ENCODE results near the gene TSPAN19. TPM values are rescaled to one million over a fixed set of nuclear protein-coding genes. Genes with fewer than 3 reads are reported as not detected.
A peak's percentile ranks its signal among the peaks of the same experiment; 100 is the strongest.

TSPAN19 gene
- total RNA-seq, 1 experiment from 2014 or later = not detected

- TF ChIP-seq, protein P1, sequence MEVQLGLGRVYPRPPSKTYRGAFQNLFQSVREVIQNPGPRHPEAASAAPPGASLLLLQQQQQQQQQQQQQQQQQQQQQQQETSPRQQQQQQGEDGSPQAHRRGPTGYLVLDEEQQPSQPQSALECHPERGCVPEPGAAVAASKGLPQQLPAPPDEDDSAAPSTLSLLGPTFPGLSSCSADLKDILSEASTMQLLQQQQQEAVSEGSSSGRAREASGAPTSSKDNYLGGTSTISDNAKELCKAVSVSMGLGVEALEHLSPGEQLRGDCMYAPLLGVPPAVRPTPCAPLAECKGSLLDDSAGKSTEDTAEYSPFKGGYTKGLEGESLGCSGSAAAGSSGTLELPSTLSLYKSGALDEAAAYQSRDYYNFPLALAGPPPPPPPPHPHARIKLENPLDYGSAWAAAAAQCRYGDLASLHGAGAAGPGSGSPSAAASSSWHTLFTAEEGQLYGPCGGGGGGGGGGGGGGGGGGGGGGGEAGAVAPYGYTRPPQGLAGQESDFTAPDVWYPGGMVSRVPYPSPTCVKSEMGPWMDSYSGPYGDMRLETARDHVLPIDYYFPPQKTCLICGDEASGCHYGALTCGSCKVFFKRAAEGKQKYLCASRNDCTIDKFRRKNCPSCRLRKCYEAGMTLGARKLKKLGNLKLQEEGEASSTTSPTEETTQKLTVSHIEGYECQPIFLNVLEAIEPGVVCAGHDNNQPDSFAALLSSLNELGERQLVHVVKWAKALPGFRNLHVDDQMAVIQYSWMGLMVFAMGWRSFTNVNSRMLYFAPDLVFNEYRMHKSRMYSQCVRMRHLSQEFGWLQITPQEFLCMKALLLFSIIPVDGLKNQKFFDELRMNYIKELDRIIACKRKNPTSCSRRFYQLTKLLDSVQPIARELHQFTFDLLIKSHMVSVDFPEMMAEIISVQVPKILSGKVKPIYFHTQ (CRISPR knock-in tag; IDR thresholded peaks at IDR 0.05) = no peak
- TF ChIP-seq ZNF121 (CRISPR knock-in tag; IDR thresholded peaks at IDR 0.05) (no peak), CDX4 (CRISPR knock-in tag; IDR thresholded peaks at IDR 0.05; ENCODE audit: borderline replicate concordance) (no peak)
- TF ChIP-seq, protein P2, sequence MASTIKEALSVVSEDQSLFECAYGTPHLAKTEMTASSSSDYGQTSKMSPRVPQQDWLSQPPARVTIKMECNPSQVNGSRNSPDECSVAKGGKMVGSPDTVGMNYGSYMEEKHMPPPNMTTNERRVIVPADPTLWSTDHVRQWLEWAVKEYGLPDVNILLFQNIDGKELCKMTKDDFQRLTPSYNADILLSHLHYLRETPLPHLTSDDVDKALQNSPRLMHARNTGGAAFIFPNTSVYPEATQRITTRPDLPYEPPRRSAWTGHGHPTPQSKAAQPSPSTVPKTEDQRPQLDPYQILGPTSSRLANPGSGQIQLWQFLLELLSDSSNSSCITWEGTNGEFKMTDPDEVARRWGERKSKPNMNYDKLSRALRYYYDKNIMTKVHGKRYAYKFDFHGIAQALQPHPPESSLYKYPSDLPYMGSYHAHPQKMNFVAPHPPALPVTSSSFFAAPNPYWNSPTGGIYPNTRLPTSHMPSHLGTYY (CRISPR knock-in tag; IDR thresholded peaks at IDR 0.05) = no peak
Measured at GRCh38 chr12:85006206-85006605, 29.9 kb downstream of the TSPAN19 start (continued).

DNA sequence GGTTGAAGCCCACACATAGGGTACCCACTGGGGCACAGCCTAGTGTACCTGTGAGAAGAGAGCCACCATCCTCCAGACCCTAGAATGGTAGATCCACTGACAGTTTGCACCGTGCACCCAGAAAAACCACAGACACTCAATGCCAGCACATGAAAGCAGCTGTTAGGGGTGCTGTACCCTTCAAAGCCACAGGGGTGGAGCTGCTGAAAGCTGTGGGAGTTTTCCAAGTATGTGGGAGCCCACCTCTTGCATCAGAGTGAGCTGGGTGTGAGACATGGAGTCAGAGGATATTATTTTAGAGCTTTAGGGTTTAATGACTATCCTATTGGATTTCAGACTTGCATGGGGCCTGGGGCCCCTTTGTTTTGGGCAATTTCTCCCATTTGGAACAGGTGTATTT, 30.5 kb downstream of the TSPAN19 start:
- peaks cover 24% of the 10 kb centered on the region for H3K9me3 Mint-ChIP-seq
- H3K27ac Mint-ChIP-seq = peak overlapping the region; percentile 87
- TF ChIP-seq CBFB (CRISPR knock-in tag; IDR thresholded peaks at IDR 0.05; ENCODE audit: low read depth) (no peak), MLX (CRISPR knock-in tag; IDR thresholded peaks at IDR 0.05) (no peak), CREB1 (CRISPR knock-in tag; IDR thresholded peaks at IDR 0.05) (no peak), CDX4 (CRISPR knock-in tag; IDR thresholded peaks at IDR 0.05; ENCODE audit: borderline replicate concordance) (no peak), MAX (CRISPR knock-in tag; IDR thresholded peaks at IDR 0.05) (no peak), ZNF416 (CRISPR knock-in tag; IDR thresholded peaks at IDR 0.05) (no peak), ELF4 (CRISPR knock-in tag; IDR thresholded peaks at IDR 0.05; ENCODE audit: low read depth) (no peak), SMAD3 (CRISPR knock-in tag; IDR thresholded peaks at IDR 0.05; ENCODE audit: borderline replicate concordance) (no peak), TP53 (CRISPR knock-in tag; IDR thresholded peaks at IDR 0.05) (no peak), ETV6 (CRISPR knock-in tag; IDR thresholded peaks at IDR 0.05) (no peak), KAT7 (CRISPR knock-in tag; IDR thresholded peaks at IDR 0.05; ENCODE audit: borderline replicate concordance) (no peak), FOXP1 (CRISPR knock-in tag; IDR thresholded peaks at IDR 0.05; ENCODE audit: borderline replicate concordance) (no peak), EMX1 (CRISPR knock-in tag; IDR thresholded peaks at IDR 0.05) (no peak)
- TF ChIP-seq, protein P3, sequence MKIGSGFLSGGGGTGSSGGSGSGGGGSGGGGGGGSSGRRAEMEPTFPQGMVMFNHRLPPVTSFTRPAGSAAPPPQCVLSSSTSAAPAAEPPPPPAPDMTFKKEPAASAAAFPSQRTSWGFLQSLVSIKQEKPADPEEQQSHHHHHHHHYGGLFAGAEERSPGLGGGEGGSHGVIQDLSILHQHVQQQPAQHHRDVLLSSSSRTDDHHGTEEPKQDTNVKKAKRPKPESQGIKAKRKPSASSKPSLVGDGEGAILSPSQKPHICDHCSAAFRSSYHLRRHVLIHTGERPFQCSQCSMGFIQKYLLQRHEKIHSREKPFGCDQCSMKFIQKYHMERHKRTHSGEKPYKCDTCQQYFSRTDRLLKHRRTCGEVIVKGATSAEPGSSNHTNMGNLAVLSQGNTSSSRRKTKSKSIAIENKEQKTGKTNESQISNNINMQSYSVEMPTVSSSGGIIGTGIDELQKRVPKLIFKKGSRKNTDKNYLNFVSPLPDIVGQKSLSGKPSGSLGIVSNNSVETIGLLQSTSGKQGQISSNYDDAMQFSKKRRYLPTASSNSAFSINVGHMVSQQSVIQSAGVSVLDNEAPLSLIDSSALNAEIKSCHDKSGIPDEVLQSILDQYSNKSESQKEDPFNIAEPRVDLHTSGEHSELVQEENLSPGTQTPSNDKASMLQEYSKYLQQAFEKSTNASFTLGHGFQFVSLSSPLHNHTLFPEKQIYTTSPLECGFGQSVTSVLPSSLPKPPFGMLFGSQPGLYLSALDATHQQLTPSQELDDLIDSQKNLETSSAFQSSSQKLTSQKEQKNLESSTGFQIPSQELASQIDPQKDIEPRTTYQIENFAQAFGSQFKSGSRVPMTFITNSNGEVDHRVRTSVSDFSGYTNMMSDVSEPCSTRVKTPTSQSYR (CRISPR knock-in tag; IDR thresholded peaks at IDR 0.05) = no peak
- TF ChIP-seq, protein P2 (CRISPR knock-in tag; IDR thresholded peaks at IDR 0.05) = no peak
- ATAC-seq (no peak), DNase-seq (ENCODE audit: low spot score) (no peak)
- CTCF ChIA-PET = no interaction called here
- POLR2A ChIA-PET = interaction anchor here (0.6 kb wide), 1 partner anchor 692 kb away, joined by 4 read pairs; no protein-coding TSS in a partner anchor
- H3K4me1 Mint-ChIP-seq = peaks cover 48% of the 10 kb centered on the region
- peaks cover 19% of the 10 kb centered on the region for H3K36me3 Mint-ChIP-seq
- no peaks in the 10 kb centered on the region for H3K27me3 Mint-ChIP-seq (ENCODE audit: low read depth)
- no peak overlapping the region for H3K4me3 Mint-ChIP-seq
